ENCODE data around the gene RAPH1. TPM values are rescaled to one million over a fixed set of nuclear protein-coding genes. Genes with fewer than 3 reads are reported as not detected.

Gene RAPH1
- total RNA-seq, 1 experiment from 2014 or later = 31.4 TPM

DNA sequence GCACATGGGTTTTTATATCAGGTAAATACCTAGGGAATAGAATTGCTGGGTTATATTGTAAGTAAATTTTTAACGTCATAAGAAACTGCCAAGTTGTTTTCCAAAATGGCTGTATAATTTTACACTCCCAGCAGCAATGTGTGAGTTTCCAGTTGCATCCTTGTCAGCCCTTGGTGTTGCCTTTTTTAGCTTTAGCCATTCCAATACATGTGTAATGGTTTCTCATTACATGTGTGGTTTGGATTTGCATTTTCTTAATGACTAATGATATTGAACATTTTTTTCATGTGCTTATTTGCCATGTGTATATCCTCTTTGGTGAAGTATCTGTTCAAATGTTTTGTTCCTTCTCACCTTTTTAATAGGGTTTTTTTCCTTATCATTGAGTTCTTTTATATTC lies 136.1 kb downstream of the RAPH1 start:
- H3K4me3 ChIP-seq (ENCODE audit: low read depth in 2 of 2, low read length in 2 of 2) = no peak overlapping the region
- H3K4me1 ChIP-seq (ENCODE audit: control insufficient read depth, insufficient read depth, low read length) = no peaks in the 10 kb centered on the region; the same call in 1 of the 2 replicates
- intact Hi-C loops (cut with micrococcal nuclease; ENCODE audit: unreplicated experiment) = no loop called here
- in situ Hi-C loops (cut with HindIII; ENCODE audit: low pct_unique_long_range_greater_than_20kb, low sequenced_read_pairs) = no loop called here
- ChIA-PET POLR2A (no interaction called here), CTCF (no interaction called here)
- DNase-seq (ENCODE audit: low read depth, low spot score) (no peak), ATAC-seq (no peak)
- H3K27ac ChIP-seq (ENCODE audit: low read length) = no peak overlapping the region
- no peaks in the 10 kb centered on the region for H3K27me3 ChIP-seq (ENCODE audit: control insufficient read depth, insufficient read depth, low read length)
- BruUV-seq (replicated peaks) = no TSS peak
- no peaks in the 10 kb centered on the region for H3K9me3 ChIP-seq (ENCODE audit: control insufficient read depth, insufficient read depth, low read depth, low read length)
- H3K36me3 ChIP-seq (ENCODE audit: control insufficient read depth, insufficient read depth, low read length) = peaks cover 24% of the 10 kb centered on the region
- TF ChIP-seq TCF7L2 (IDR thresholded peaks at IDR 0.05; ENCODE audit: low read depth, low read length) (no peak), SIN3A (IDR thresholded peaks at IDR 0.05; ENCODE audit: borderline replicate concordance, insufficient read depth, low read depth, low read length) (no peak), POLR2AphosphoS5 (IDR thresholded peaks at IDR 0.05; ENCODE audit: low read depth, low read length) (no peak), CTCF (IDR thresholded peaks at IDR 0.05) (no peak)
- TF ChIP-seq, protein P1, sequence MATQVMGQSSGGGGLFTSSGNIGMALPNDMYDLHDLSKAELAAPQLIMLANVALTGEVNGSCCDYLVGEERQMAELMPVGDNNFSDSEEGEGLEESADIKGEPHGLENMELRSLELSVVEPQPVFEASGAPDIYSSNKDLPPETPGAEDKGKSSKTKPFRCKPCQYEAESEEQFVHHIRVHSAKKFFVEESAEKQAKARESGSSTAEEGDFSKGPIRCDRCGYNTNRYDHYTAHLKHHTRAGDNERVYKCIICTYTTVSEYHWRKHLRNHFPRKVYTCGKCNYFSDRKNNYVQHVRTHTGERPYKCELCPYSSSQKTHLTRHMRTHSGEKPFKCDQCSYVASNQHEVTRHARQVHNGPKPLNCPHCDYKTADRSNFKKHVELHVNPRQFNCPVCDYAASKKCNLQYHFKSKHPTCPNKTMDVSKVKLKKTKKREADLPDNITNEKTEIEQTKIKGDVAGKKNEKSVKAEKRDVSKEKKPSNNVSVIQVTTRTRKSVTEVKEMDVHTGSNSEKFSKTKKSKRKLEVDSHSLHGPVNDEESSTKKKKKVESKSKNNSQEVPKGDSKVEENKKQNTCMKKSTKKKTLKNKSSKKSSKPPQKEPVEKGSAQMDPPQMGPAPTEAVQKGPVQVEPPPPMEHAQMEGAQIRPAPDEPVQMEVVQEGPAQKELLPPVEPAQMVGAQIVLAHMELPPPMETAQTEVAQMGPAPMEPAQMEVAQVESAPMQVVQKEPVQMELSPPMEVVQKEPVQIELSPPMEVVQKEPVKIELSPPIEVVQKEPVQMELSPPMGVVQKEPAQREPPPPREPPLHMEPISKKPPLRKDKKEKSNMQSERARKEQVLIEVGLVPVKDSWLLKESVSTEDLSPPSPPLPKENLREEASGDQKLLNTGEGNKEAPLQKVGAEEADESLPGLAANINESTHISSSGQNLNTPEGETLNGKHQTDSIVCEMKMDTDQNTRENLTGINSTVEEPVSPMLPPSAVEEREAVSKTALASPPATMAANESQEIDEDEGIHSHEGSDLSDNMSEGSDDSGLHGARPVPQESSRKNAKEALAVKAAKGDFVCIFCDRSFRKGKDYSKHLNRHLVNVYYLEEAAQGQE (IDR thresholded peaks at IDR 0.05; ENCODE audit: insufficient read depth in 1 of 2, low read depth in 2 of 2, low read length in 1 of 2) = no peak

DNA sequence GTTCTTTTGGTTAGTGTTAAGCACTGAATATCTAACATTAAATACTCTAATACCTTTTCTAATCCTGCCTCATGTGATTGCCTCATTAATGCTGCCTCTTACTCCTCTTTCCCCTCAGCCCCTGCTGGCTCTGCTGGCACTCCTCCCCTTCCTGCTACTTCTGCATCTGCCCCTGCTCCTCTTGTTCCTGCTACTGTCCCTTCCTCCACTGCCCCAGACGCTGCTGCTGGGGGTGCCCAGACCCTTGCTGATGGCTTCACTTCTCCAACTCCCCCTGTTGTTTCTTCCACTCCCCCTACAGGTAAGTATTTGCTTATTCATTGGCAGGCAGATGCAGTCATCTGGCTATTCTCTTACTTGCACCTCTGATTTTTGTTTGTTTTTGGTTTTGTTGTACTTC lies 138.4 kb downstream of the RAPH1 start:
- H3K9me3 ChIP-seq (ENCODE audit: control insufficient read depth, insufficient read depth, low read depth, low read length) = no peaks in the 10 kb centered on the region
- BruUV-seq (replicated peaks) = no TSS peak
- no peaks in the 10 kb centered on the region for H3K4me1 ChIP-seq (ENCODE audit: control insufficient read depth, insufficient read depth, low read length)
- in situ Hi-C loops (cut with HindIII; ENCODE audit: low pct_unique_long_range_greater_than_20kb, low sequenced_read_pairs) (no loop called here), intact Hi-C loops (cut with micrococcal nuclease; ENCODE audit: unreplicated experiment) (no loop called here)
- no peak for ATAC-seq
- CTCF ChIA-PET = no interaction called here
- H3K27me3 ChIP-seq (ENCODE audit: control insufficient read depth, insufficient read depth, low read length) = no peaks in the 10 kb centered on the region
- H3K27ac ChIP-seq (ENCODE audit: low read length) = no peak overlapping the region
- DNase-seq (ENCODE audit: low read depth, low spot score) = no peak
- POLR2A ChIA-PET = no interaction called here
- TF ChIP-seq POLR2AphosphoS5 (IDR thresholded peaks at IDR 0.05; ENCODE audit: low read depth, low read length) (no peak), CTCF (IDR thresholded peaks at IDR 0.05) (peak; percentile 40), TCF7L2 (IDR thresholded peaks at IDR 0.05; ENCODE audit: low read depth, low read length) (no peak), SIN3A (IDR thresholded peaks at IDR 0.05; ENCODE audit: borderline replicate concordance, insufficient read depth, low read depth, low read length) (no peak)
- TF ChIP-seq, protein P1 (IDR thresholded peaks at IDR 0.05; ENCODE audit: insufficient read depth in 1 of 2, low read depth in 2 of 2, low read length in 1 of 2) = no peak
- H3K36me3 ChIP-seq (ENCODE audit: control insufficient read depth, insufficient read depth, low read length) = peaks cover 15% of the 10 kb centered on the region
- no peak overlapping the region for H3K4me3 ChIP-seq (ENCODE audit: low read depth in 2 of 2, low read length in 2 of 2)

Data from Panc1 (cell line).